Retina (tissue), 1 donor: ENCODE results near the gene RPA3.

ENCODE experiments used
- DNase-seq: peaks from one replicate; pipeline ENCODE4 v3.0.0-alpha.2; 2016

Gene RPA3

DNA sequence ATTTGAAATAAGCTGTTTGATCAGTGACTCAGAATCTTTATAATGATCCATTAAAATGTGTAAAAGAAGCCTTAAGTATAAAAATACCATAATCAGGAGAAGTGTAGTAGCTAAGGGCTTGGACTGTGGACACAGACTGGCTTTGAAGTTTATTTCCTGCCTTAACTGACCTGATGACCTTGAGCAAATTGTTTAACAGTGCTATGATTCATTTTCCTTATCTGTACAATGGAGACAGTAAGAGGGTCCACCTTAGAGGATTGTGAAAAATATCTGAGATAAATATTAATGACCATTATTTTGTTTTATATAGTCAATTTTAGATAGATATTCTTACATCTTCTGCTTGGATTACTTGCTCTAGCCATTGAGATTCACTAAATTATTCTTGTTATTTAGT is 13.3 kb upstream of the RPA3 start:
- DNase-seq: no peak

DNA sequence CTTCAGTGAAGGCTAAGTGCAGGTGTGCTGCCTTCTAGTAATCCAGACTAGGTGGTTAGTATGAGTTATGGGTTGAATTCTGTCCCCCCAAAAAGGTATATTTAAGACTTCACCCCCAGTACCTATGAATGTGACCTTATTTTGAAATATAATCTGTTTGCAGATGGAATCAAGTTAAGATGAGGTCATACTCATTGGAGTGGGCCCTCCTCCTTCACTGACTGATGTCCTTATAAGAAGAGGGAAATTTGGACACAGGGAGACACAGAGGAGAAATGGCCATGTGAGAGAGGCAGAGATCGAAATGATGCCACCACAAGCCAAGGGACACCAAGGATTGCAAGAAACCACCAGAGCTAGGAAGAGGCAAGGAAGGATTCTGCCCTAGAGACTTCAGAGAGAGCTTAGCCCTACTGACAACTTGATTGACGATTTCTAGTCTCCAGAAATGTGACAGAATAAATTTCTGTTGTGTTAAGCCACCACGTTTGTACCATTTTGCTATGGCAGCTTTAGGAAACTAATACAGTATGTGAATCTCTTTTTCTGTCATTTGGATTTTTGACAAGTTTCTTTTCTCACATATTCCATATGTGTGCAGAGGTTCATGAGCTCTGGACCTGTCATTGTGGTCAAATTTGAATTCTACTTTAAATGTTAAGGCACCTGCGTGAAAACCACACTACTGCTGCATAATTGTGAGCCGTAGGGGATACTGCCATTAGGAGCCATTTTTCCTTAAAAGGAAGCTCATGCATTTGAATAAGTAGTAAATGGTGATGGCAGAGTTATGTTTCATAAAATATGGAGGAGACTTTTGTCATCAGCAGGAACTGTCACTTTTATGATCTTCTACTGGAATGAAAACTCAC is 2.6 kb upstream of the RPA3 start:
- no peak for DNase-seq

DNA sequence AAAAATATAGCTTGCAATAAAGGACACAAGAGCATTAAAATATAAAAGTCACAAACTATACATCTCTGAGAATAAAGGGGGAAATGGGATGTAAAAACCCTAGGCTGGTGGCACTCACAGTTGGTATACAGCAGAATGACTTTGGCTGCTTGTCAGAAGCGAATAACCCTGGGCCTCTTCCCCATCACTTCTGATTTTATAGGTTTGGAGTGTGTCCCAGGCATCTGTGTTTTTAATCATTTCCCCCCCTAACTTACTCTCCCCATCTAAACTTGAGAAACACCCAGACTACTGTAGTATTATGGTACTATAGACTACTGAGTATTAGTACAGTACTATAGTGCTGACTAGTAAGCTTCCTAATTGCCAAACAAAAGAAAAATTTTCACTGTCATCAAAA is 1.8 kb upstream of the RPA3 start:
- DNase-seq: no peak

DNA sequence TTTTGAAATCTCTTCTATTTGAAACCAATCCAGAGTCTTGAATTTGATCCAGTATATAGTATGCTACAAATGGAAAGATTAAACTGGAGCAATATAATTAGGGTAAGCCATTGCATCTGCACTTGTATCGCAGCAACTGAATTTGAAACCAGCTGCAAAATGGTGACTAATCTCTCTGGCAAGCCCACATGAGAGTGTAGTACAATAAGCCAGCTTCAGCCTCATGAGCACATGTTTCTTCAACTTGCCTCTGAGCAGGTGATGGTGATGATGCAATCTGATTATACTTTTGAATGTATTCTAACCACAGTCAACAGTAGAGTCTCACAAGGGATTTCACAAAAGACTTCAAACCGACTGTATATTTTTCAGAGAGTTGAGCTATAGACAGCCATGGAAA is 829 bp upstream of the RPA3 start:
- no peak for DNase-seq

DNA sequence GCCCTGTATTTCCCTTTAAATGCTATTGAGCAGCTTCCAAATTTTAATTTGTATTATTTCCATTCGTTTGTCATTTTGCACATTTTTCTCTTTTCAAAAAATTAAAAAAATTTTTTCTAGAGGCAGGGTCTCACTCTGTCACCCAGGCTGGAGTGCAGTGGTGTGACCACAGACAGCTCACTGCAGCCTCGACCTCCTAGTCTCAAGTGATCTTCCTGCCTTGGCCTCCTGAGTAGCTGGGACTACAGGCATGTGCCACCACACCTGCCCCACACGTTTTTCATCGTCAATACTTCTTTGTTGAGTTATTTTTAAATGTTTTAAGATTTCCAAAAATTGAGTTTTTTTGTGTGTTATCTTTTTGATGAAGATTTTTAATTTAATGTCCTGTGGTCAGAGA is 4.7 kb downstream of the RPA3 start:
- no peak for DNase-seq

DNA sequence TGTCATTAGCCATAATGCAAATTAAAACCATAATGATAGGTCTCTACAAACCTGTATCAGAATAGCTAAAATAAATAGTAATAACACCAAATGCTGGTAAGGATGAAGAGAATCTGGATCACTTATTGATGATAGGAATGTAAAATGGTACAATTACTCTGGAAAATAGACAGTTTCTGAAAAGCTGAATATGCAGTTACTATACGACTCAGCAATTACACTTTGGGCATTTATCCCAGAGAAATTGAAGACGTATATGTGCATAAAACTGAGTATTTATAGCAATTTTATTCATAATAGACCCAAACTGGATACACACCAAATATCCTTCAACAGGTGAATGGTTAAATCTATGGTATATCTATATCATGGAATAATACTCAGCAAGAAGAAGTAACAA is 7.9 kb downstream of the RPA3 start:
- DNase-seq: no peak

DNA sequence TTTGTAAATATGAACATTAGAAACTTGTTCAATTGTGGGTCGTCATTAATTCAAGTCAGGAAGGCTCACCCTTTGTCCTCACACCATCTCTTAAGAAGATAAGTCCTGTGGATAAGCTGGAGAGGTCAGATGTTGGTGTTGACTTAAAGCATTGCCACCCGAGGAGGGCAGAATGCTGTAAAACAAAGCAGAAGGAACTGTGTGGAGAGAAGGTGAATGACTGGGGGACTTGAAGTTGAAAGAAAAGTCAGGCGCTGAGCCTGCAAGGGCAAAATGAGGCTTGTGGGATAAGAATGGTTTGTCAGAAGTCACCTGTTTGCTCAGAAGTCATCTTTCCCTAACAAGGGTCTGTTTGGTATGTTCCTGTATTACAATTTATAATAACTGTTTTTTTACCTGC is 9.1 kb downstream of the RPA3 start:
- DNase-seq: no peak

DNA sequence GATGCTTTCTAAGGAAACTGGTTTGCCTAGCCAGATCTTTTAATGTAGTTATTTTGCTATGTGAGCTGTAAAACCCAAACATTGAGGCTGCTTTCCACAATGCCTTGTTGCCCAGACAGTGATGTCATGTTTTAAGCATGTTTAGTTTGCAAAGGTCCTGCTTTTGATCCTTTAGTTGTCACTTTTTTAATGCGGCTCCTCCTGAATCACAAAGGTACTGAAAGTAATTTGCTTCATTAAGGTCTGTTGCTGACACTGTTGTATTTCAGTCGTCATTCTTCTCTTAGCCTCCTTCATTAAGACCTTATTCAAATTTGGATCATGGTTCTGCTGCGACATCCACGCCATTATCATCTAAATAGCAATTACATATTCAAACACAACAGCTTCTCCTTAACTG is 10.6 kb downstream of the RPA3 start:
- DNase-seq: peak; percentile 13

DNA sequence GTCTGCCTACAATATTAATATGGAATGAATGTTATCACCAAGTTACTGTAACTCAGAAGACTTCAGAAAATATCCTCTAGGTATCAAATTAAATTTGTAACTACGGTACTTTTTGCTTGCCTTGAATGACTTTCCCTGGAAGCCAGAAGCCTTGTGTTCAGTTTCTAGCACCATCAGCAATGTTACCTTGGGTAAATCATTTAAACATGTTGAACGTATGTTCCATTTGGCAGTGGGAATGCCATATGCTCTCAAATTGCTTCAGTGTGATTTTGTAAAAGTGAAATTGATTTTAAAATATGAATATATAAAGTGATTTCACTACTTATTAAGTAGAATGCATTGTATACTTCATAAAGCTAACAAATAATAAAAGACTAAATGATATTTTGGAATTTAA is 11.2 kb downstream of the RPA3 start:
- no peak for DNase-seq

DNA sequence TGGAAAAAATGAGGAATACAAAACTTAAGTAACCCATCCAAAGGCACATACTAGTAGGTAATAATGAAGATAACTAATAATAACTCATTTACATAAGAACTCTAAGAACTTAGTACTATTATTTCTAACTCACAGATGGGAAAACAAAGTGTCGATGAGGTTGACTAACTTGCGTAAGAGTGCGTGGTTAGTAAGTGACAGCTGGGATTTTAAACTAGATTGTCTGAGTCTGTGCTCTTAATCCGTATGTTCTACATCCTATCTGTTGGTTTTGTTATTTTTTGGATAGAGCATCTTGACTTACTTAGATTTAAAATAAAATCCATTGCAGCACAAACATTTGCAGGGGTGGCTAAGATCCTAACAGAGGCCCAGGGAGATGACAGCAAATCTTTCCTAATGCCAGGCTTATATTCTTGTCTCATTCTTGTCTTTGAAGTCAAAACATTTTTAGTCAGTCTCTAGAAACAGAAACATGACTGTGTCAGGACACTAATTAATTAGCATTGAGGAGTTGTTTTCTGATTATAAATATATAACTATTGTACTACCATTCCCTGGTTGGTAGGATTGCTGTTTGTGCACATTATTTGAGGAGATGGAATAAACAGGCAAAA is 11.7 kb downstream of the RPA3 start:
- no peak for DNase-seq

DNA sequence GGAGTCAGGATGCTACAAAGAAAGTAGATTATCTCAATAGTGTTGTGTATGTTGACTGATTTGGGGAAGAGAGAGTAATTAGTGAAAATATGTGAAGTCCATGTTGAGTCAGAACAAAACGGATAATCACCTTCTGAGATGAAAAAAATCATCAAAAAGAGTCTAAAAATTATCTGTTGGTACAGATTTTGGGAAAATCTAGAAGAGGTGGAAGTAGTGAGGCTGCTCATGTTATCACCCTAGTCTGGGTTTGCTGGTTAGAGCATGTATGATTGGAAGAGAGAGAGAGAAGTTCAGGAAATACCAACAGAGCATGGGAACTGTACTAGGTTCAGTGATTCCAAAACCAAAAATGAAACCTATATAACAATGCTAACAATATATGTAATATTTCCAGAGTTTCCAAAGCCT is 12.3 kb downstream of the RPA3 start:
- no peak for DNase-seq

DNA sequence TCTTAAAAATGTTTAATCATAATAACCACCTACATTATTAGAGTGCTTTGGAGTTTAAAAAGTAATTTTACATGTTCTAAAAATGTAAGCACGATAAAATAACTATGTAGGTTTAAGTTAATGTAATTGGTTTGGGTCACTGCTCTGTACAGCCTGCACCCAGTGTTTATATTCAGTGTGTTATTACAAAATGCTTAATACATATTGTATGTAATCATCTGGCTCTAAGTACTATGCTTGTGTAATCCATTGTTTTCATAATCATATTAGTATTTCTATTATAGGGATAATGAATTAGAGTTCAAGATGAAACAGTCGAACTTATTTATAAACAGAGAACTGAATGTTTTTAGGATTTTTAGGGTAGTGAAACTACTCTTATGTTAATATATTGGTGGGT is 13.1 kb downstream of the RPA3 start:
- DNase-seq: no peak

DNA sequence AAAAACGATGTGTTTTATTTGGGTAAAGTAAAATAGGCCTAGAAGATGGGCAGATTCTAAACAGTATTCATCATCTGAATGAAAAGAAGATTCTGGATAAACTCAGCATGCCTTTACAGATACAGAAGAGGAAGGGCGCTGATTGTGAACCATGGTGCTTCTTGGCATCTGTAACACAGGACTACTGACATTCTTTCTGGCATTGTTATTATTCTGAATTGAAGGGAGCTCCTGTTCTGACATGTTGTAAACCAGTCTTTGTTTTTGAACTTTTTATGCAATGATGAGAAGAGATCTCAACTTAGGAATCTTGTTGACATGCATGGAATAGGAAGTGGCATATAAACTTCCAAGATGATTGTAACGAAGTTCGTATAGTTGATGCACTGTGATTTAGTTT is 13.5 kb downstream of the RPA3 start:
- no peak for DNase-seq

DNA sequence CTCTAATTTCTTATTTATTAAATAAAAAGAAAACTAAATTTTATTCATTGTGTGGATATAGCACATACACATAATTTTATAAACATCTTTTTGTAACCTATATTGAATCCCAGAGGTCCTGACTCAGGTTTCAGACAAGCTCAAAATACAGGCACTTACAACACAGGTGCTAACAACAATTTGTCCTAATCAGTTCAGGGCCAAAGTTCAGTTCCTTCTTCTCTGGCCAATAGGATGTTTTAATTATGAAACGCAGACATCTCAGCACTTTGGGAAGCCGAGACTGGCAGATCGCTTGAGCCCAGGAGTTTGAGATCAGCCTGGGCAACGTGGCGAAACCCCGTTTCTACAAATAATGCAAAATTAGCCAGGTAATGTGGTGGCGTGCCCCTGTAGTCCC is 15.0 kb downstream of the RPA3 start:
- no peak for DNase-seq

DNA sequence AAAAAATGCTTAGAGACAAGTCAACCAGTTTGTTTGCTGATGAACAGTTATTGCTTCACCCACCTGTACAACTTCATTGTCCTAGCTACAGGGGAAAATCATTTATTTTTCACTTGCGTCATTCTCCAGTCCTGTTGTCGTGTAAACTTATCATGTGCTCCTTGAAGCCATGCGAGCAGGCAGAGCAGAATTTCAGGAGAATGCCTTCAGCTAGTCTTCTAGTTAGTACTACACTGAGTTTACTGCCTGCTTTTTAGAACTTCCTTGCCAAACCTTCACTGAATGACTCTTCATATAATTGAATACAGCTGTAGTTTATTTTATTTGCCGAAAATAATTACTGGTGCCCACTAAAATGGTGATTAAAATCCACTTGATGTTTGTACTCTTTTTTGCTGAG is 15.6 kb downstream of the RPA3 start:
- no peak for DNase-seq

DNA sequence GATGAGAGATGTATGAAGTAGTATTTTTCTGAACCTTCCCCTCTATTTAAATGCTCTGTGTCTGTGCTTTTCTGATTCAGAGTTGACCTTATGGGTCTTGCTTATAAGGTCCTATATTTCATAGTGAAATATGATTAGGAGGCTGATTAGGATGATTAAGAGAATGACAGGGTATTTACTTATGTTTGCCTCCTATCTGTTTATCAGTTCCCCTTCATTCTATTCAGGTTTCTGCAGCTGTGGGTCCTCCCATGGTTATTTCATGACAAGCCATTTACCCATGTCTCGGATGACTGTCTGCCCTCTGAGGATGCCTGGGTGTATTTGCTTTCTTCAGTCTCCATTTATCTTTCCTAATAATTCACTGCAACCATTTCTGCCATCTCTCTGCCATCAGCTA is 16.9 kb downstream of the RPA3 start:
- no peak for DNase-seq

DNA sequence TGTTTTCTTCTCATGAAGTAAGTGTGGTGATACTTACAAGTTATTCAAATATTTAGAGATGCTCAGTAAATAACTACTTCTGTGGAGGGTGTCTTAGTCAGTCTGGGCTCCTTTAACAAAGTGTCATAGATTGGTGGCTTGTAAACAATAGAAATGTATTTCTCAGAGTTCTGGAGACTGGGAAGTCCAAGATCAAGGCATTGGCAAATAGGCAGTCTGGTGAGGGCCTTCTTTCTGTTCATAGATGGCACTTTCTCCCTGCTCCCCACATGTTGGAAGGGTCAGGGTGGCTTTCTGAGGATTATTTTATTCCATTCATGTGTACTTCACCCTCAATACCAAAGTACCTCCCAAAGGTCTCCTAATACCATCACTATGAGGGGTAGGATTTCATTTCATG is 18.4 kb downstream of the RPA3 start:
- no peak for DNase-seq

DNA sequence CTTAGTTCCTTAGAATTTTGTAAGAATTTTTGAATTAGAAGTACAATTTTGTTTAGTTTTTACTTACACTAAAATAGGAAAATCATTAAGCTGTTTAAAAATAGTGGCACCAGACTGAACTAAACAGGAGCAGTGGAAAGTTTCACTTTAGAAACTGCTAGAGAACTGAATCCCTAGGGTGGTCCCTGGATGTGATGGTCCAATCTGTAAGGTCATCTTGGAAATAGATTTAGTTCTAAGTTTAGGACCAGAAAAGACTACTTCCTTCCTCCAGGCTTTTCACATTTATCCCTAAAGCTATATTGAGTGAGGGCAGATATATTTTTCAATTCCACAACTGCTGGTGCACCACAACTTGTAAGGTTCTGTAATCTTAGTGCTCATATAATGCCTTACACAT is 19.0 kb downstream of the RPA3 start:
- no peak for DNase-seq

DNA sequence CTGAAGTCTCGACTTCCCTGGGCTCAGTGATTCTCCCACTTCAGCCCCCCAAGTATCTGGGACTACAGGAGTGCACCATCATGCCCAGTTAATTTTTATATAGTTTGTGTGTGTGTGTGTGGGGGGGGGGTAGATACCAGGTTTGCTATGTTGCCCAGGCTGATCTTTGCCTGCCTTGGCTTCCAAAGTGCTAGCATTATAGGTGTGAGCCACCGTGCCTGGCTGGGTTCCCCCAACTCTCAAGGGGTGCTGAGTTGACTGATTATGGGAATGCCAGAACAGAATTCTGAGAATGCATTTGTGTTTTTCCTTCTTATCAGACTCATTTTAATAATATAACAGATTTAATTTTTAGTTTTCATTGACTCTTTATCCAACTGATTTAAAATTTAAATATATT is 19.5 kb downstream of the RPA3 start:
- no peak for DNase-seq

DNA sequence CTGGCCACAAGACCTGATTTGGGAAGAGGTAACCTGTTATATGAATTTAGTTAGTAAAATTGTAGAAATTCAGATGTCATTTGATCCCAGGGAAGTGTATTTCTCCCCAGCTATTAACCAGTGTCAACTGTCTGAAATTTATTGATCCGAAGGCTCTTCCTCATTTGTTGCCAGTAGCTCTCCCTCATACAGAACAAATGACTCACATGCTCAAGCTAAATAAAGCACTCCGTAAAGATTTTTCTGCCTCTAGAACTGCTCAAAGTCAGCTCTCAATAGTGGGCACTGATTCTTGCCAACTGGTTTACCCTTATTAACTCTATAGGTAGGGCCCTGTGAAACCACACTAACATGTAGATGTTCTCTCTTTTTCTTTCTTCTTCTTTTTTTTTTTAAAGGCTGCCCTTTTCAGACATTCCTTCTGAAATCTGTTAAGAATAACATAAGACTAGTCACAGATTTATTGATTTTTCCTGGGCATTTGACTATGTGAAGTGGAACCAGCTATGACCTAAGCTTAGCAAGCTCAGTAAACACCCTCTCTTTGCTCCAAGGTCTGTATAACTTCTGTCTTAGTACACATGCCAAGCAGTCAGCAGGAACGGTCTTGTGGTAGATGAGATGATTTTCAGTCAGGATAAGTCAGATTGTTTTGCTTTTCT is 21.8 kb downstream of the RPA3 start:
- no peak for DNase-seq

DNA sequence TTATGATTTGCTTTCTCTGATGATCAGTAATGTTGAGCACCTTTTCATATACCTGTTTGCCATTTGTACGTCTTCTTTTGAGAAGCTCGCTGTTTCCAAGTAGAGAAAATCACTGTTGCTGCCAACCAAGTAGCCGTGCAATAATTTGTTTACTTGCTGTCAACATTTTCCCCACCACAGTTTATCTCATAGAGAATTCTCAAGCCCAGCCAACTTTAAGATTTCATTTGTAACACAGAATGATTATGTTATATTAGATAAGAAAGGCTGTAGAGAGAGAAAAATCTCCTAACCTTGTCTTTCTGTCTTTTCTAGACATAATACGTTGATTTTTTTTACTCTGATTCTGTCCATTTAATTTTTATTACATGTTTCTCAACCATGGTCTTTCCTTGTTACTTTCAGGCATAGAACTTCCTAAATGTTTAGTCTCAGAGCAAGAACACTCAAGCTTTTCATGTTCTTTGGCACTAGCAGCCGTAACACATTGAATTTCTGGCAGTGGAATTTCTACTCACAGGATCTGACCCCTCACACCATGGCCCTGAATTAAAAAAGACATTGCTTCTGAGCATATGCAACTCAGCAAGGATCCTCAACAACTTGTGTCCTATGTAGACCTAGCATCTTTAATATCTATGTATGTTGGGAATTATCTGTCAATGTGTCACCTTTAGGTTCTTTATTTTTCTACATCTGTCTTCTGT is 23.1 kb downstream of the RPA3 start:
- DNase-seq: no peak

DNA sequence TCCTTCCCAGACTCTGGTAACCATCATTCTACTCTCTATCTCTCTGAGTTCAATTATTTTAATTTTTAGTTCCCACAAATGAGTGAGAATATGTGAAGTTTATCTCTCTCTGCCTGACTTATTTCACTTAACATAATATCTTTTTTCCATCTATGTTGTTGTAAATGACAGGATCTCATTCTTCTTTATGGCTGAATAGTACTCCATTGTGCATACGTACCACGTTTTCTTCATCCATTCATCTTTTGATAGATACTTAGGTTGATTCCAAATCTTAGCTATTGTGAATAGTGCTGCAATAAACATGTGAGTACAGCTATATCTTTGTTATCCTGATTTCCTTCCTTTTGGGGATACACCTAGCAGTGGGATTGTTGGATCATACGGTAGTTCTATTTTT is 23.9 kb downstream of the RPA3 start:
- no peak for DNase-seq

DNA sequence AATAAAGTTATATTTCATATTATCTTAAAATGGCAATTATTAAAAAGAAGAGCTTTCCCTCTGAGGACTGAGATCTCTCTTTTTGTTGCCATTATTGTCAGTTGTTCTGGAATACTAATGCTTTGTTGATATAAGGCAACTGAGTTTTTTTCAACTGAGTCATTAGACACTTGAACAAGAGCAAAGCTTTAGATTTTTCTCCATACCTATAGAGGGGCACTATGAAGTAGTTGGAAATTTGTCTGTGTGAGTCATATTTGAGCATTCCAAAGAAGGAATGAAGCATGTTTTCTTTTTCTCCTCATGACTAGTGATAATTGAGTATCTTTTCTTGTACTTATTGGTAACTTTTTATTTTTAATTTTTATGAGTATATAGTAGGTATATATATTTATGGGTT is 24.5 kb downstream of the RPA3 start:
- DNase-seq: no peak

DNA sequence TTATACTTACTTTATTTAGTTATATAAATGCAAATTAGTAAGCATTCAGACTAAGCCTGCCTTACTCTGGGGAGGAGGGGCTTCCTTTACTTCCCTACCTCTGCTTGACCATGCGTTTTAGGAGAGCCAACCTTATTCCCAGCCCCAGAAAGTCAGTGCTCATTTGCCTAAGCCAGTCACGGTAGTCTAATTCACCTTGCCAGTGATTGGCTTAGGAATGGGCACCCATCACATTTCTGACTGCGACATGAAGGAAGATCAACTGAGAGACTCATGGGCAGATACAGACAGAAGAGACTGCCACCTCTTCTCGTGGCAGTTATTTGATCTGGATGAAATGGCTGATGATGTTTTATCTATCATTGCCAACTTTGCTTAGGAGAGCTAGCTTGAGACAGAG is 29.5 kb downstream of the RPA3 start:
- no peak for DNase-seq
